ENCODE data around the gene NPM3.
A peak's percentile ranks its signal among the peaks of the same experiment; 100 is the strongest.

Gene NPM3, protein sequence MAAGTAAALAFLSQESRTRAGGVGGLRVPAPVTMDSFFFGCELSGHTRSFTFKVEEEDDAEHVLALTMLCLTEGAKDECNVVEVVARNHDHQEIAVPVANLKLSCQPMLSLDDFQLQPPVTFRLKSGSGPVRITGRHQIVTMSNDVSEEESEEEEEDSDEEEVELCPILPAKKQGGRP
- 2.6 to 12.5 (median 7.9) reads per million in 18 experiments for total RNA-seq

DNA sequence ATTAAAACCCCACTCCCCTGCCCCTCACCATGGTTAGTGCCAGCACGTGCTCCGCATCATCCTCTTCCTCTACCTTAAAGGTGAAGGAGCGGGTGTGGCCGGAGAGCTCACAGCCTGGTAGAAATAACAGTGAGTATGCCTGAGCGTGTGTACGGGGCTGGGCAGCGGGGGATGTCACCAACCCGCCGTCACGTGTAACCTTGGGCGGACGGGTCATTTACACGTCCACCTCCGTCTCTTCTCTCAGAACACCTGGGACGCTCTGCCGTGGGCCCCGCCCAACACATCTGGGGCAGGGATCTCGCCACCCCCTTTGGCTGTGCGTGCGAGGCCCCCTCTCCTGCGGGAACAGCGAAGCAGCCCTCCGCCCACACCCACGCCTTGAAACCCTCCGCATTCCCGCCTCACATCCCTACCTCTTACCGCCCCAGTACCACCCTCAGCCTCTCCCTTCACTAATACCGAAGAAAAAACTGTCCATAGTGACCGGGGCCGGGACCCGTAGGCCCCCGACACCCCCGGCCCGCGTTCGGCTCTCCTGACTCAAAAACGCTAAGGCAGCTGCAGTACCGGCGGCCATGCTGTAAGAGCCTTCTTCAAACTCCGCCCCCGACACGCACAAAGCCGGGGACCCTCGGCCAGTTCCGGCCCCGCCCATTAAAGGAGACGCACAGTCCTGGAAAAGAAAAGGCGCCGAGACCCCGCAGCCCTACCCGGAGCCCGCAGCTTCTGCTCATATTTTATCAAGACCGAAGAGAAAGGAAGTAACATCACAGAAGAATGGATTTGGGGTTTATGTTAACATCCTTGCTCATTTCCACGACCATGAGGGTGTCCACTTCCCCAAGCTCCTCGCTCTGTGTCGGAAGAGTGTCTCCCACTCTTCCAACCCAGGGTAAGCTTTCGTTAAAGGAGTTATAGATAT is at the start of gene NPM3:
Gene NPM3 (minus strand): TSS at position 636 of the 925 bp plus-strand sequence. CDS start 56 bp downstream, at position 580.
- DNase-seq: peak; percentile 66 to 79

DNA sequence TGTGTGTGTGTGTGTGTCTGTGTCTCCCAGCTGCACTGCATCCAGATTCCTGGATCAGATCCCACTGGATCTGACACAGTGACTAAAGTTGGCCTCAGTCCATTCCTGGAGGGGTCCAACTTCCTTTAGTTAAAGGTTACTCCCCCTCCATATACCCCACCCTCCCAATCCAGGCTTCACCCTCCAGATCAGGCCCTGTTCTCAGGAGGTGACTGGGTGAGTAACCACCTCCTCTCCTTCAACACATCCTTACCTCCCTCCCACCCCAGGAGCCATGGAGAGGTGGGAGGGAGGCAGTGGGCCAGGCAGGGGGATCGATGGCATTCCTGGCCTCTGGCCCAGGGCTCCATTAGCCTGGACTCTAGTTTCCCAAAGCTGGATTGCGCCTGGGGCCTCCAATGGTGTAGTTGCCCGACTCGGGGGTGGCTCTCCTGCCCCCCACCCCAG is 49.1 kb upstream of the NPM3 start:
- no peak for DNase-seq

DNA sequence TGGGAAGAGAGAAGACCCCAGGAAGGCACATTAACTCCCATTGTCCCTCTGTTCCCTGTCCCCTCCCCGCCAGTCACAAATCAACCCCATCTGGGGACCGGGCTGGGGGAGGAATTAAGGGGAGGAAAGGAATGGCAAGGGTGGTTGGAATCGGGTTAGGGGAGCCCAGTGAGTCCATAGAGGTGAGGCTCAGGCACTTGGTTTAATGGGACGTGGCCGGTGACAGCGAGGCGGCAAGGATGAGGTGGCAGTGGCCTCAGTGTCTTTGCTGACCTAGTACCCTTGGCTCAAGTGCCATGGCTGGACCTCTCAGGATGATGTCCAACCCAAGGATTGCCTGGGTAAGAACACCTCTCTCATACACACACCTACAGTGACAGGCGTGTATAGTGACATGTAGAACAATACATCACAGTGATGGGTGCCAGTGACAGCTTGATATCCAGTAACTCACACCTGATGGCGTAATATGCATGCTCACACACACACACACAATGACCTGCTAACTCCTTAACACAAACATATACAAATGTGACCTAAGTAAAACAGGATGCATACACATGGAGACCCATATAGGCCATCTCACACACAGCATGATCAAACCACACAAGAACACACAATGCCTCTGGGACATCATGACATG is 48.0 kb upstream of the NPM3 start:
- DNase-seq: no peak

DNA sequence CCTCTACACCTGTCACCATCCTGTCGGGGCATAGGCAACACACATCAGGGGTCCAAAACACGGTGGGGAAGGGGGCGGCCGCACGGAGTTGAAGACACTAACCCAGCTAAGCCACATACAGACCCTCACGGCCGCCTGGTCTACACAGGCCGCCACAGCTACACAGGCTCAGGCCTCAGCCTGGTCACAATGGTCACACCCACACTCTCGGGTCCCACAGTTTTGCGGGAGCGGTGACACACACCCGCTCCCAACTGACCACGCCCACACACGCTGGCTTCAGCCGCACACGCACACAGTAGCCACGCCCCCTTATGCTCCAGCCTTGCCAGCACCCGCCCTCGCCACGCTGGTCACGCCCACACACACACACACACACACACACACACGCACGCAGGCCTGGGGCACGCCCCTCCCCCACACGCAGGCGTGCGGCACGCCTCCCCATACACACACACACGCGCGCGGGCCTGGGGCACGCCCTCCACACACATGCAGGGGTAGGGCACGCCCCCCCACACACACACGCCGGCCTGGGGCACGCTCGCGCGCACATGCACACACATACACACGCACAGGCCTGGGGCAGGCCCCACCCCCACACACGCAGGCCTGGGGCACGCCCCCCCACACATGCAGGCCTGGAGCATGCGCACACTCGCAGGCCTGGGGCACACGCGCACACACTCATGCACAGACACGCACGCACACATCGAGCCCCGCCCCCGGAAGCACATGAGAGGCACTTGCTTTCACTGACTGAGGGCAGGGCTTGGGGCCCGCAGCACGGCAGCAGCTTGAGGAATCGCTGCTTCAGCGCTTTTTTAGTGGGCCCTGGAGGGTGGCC is 47.3 kb upstream of the NPM3 start:
- DNase-seq: peak; percentile 77 to 81

DNA sequence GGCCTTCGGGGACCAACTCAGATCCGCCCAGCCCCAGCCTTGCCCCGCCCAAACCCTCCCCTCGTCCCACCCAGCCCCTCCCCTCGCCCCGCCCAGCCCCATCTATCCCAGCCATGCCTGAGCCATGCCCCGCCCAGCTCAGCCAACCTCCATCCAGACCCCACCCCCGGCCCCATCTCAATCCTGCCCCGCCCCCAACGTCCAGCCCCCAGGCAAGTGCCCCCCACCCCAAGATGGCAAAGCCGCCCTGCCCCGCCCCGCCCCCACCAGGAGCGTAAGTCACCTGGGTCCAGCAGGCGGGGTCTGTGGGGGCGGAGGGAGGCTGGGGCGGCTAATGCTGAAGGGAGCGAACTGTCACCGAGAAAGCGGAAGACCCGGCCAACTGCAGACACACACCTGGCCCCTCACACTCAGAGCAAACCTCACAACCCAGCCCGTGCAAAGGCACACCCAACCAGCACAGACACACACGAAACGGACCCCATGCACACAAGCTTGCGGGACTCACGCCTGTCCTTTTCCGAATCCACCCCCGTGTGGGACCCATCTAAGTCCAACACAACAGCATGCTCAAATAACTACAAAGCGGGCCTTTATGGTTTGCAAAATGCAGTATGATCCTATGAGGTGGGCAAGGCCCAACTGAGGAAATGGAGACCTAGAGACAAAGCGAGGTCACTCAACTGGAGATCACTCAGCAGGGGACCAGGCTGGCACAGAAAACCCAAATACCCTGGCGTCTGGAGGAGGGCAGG is 46.5 kb upstream of the NPM3 start:
- no peak for DNase-seq

DNA sequence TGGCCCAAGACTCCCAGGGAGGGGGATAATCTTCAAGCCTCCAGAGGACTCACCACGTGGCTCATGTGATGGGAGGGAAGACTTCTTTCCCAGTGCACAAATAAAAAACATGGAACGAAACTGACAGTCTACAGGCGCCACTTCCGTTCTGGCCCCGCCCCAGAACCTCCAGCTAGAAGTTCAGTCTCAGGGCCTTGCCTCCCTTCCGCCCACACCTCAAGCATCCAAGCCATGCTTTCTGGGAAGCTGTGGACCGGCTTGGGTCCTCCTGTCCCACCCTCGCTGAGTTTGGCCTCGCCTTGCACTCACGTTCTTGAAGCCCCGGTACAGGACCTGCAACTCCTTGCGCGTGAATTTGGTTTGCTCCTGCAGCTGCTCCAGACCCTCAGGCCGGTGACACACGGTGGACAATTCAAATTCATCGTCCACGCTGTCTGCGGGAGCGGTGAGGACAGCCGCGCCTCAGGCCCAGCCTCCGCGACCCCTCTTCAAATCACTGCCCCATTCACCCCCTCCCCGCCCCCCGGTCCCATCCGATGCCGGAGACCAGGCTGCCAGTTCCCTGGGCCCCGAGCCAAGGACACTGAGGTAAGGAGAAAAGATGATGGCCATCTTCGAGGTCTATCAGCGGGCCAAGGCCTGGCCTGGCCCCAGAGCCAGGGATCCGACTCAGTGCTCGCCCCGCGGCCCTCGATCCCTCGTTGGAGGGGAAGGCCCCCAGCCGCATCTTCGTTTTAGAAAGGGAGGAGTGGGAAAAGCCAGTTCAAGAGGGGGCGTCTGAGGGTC is 45.7 kb upstream of the NPM3 start:
- DNase-seq: no peak

DNA sequence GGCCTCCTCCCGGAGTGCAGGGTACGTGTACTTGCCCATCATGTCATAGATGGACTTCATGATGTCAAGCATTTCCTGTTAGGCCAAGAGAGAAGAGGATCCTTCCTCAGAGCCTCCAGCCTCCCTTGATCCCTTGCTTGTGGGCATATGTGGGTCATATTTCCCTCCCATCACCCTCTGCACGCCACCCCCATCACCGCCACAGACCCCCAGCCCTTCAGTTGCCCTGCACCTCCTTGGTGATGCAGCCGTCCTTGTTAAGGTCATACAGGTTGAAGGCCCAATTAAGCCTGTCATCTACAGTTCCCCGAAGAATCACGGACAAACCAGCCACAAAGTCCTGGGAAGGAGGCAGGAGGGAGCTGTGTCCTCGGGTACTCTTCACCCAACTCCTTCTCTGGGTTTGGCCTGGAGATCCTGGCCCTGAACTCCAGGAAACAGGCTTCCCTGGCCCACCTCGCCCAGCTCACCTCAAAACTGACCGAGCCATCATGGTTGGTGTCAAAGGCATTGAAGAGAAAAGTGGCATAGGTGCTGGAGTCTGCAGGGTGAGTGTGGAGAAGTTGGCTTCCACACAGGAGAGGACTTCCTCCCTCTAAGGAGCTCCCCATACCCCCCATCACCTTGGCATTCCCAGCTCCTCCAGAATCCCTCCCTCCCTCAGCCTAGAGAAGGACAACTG is 44.8 kb upstream of the NPM3 start:
- DNase-seq: no peak

DNA sequence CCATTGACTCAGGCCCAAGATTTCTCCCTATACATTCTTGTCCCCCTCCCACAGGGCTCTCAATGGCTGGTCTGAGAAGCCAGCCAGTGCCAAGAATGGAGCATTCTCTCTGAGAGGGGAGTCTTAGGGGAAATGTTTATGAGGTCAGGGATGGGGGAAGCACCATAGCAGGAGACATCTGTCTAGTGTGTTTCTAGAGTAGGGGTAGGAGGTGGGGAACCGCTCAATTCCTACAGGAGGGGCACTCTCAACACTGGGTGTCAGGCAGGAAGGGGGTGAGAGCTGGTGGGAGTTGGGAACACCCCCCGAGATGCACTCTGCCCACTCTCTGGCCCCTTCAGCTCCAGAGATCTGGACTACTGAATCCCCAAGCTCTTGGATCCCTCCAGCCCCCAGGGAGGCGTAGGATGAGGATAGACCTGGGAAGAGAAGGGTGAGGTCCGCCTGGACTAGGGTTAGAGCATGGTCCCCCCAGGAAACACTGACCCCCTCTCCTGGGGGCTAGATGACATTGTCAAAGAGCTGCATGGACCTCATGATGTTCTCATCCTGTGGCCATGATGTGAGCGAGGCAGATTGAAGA is 43.7 kb upstream of the NPM3 start:
- no peak for DNase-seq

DNA sequence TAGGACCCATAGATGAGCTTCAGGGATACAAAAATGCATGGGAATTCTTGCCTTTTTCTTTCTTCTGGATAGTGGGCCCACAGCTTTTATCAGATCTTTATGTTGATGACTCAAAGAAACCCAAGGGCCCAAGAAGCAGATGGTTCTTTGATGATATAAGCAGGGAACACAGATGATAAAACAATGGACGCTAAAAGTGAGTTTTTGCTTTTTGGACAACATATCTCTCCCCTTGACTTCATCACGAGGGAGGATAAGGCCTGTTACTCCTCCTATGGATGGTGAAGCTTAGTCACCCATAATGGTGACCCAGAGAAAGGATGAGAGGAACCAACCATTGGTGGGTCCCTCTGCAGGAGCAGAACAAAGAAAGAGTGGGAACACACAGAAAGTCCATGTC is 41.5 kb upstream of the NPM3 start:
- DNase-seq: no peak

DNA sequence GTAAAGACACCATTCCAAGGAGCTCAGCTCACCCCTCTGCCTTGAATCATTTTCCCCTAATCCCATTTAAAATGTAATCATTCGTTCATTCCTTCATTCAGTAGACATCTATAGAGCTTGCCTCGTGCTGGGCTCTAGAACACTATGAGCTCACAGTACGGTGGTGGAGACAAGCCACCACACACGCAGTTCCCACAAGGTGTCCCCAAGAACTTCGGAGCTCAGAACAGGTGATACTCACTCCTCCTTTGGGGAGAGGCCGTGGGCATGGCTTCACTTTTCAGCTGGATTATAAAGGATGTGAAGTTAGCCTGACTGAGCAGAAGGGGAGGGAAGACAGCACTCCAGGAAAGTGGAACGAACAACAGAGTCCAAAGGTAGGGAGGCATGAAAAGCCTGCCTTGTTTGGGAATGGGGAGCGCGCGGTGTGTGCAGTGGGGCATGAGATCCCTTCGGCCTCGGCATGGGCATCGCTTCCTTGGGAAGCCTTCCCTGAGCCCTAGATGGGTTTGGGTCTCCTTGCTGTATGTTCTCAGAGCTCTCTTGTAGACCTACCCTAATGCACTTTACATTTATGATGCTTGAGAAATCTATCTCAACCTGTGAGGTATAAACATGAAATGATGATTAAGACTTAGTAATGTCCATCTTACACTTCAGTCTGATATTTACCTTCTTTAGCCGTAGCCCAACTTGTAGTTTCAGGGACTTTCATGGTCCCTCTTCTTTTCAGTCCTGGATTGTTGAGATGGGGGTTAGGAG is 35.8 kb upstream of the NPM3 start:
- peak in 1 of 2 donors; percentile 6 for DNase-seq

DNA sequence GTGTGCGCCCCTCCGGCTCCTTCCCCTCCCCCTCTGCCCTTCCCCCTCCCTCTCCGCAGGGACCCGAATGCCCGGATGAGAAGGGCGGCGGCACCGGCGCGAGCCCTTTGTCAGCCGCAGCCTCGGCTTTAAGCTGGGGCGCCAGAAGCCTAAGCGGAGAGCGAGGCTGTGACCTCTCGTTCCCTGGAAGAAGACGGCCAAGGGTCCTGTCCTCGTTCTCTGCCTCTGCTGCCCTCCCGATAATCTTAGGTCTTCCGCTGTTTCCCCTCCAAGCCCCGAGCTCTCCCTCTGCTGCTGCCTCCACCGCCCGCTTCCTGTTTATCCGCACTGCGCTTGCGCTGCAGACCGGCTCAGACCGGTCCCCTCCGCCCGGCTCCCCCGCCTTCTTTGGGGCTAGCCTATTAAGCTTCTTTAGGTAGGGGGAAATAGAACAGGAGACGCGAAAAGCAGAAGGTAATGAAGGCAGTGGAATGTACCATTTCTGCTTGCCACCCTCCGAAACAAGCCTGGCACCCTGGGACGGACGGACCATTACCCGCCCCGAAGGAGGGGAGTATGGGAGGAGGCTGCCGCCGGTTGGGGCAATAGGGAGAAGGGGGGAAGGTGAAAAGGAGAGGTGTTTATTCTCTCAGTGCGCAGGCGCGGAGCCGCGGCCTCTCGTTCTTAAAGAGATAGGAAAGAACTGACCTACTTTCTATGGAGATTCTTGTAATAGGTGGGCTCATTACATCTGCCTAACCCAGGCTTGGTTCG is 35.0 kb upstream of the NPM3 start, which contains the start of gene OGA:
Gene OGA (minus strand): TSS at position 326 of the 753 bp plus-strand sequence. CDS start 422 bp downstream, outside the sequence.
- peak; percentile 98 to 99 for DNase-seq

DNA sequence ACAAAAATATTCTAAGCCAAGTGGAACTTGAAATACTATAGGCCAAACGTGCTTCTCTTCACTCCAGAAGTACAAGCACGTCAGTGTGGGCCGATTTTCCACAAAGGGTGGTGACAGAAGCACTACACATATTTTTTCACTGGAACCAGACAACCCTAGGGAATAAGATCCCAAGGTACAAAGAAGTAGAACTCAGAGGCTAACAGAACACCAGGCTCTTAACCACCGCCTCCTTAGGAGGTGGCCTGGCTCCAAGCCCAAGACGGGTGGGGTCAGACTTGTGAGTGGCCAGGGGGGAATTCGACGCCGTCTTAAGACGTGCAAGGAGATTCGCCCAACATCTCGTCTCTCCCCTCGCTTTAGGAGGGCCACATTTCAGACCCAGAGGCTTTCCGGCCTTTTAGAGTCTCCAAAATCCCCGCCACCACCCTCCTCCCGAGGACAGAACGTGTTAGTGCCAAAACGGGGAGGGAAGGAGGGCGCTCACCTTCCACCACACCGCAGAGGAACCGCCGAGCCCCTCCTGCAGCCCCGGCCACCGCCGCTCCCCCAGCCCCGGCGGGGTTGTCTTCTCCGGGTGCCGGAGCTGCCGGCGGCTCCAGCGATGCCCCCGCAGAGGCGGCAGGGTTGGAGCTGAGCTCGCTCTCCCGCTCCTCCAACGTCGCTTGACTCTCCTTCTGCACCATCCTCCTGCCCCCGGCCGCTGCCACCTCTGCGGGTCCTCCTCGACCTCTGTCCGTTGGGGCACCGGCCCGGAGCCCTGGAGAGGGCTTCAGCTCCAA is 34.3 kb upstream of the NPM3 start:
- peak; percentile 66 to 72 for DNase-seq

DNA sequence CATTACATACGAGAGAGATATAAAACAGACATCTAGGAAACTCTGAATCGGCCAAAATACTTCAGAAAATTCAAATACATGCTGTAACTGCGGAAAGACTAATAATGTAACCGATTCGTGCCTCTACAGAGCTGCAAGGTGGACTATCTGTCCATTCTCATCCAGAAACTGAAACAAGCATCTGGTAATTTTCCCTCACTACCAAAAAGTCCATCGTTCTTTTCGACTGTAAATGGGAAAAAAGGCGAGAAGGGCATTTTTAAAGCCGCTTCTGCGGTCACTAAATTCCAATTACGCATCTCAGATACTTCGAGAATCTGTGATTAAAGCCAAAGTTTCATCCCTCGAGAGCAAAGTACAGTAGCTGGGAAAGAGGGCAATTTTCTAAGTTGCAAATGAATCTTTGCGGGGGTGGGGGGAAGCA is 33.7 kb upstream of the NPM3 start:
- no peak for DNase-seq

DNA sequence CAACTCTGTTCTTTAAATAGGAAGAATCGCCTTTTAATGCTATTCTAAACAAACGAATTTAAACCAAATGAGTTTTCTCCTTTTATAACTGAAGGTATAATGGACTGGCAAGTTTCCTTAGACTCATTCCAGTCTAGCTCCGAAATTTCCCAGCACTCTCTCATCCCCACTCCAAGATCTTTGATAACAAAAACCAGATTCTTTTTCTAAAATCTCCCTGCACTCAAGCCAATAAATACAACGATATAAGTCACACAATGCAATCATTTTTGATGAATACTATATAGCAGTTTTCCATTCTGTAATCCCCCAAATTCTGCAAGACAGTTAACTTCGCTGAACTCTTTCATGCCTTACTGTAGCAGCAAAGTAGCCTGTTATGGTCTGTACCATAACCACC is 33.1 kb upstream of the NPM3 start:
- DNase-seq: no peak

DNA sequence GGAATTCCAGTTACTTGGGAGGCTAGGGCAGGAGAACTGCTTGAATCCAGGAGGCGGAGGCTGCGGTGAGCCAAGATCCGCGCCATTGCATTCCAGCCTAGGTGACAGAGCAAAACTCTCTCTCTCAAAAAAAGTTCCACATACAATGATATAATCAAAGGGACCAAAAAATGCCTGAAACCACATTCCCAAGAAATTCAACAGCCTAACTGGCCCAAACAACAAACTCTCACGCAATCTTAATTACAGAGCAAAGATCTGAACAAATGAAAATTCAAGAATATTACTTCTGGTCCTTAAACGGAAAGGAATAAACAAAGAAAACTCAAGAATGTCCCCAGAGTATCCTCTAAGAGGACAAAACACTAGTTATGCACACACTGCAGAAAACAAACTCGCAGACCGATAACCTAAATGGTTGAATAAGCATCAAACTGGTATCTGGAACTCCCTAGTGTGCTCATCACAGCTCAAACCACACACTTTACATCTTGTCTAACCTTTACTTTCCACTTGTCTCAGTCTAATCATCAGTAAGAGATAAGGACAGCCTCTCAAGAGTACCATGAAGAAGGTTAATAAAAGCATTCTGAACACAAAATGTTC is 31.3 kb upstream of the NPM3 start:
- DNase-seq: no peak

DNA sequence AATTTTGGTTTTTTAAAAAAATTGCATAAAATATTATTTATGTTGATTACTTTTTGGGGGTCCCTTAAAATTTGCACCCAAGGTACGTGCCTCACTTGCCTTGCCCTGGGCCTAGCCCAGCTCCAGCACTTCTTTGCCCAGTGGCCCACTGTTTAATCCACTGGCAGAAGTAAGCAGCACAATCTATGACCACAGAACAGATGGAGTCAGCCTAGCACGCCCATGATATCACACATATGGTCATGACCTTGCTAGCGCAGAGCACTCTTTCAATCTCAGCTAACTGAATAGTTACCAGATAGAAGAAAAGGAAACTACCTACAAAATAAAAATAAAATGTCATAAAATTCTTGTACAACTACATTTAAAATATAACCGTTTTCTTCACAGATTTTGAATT is 29.4 kb upstream of the NPM3 start:
- DNase-seq: no peak

DNA sequence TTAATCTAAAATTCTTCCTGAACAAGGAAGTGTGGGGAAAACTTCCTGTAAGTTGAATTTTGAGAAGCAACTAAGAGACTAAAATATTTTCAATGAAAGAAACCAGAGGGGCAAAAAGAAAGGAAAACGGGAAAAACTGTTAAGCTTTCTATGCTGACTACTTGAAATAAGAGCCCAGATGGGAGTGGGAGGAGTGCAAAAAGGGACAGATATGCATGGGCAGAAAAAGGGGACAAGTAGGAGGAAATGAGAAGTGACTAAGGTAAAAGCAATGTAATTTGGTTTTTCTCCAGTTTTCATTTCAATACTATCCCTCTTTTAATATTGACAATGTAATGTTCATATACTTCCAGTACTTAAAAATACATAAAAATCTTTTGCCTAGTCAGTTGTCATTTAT is 23.9 kb upstream of the NPM3 start:
- no peak for DNase-seq
